OCI-LY3 (cell line): ENCODE measurements around the gene ANAPC4.

Source experiments
- H2AFZ ChIP-seq: fragments of 200-600, 300-600 bp; shearing (Covaris generic); 2 replicates; pipeline ENCODE4 v1.6.0; 2014; ENCODE audit warnings: antibody characterized with exemption, low read depth, low read length
- H3K27ac ChIP-seq: fragments of 200-600, 300-600 bp; sonication (generic); 2 replicates; pipeline ENCODE4 v1.5.1; 2014; ENCODE audit warnings: mild to moderate bottlenecking, low read length, moderate library complexity, mixed read lengths
- H3K27me3 ChIP-seq: fragments of 200-600, 300-600 bp; sonication (generic); 2 replicates; pipeline ENCODE4 v1.6.1; 2014; ENCODE audit warnings: low read depth, low read length, mixed read lengths
- H3K36me3 ChIP-seq: fragments of 200-600, 300-600 bp; sonication (generic); replicated peaks from 2 replicates; pipeline ENCODE3; 2014; ENCODE audit warnings: low read depth, low read length, mixed read lengths
- H3K4me1 ChIP-seq: fragments of 300-600, 200-600 bp; sonication (generic); 2 replicates; pipeline ENCODE4 v1.6.1; 2014; ENCODE audit warnings: low read length, mixed read lengths
- H3K4me2 ChIP-seq: fragments of 200-600, 300-600 bp; sonication (generic); 2 replicates; pipeline ENCODE4 v1.6.1; 2014; ENCODE audit warnings: low read length, mixed read lengths
- H3K4me3 ChIP-seq: fragments of 300-600, 200-600 bp; sonication (generic); 2 replicates; pipeline ENCODE4 v1.5.1; 2014; ENCODE audit warnings: antibody characterized with exemption, mild to moderate bottlenecking, low read length, moderate library complexity
- H3K79me2 ChIP-seq: fragments of 300-600, 200-600 bp; shearing (Covaris generic); 2 replicates; pipeline ENCODE4 v1.6.1; 2014; ENCODE audit warnings: mild to moderate bottlenecking, low read length, mixed read lengths
- H3K9ac ChIP-seq: fragments of 300-600, 200-600 bp; shearing (Covaris generic); 2 replicates; pipeline ENCODE4 v1.6.0; 2014; ENCODE audit warnings: mild to moderate bottlenecking, low read length, moderate library complexity
- H3K9me3 ChIP-seq: fragments of 200-600, 300-600 bp; shearing (Covaris generic); 2 replicates; pipeline ENCODE4 v1.6.1; 2014; ENCODE audit warnings: low read length, mixed read lengths; ENCODE audit not compliant: insufficient read depth
- H4K20me1 ChIP-seq: fragments of 200-600, 300-600 bp; sonication (generic); 2 replicates; pipeline ENCODE4 v1.6.1; 2016; ENCODE audit warnings: low read length, mixed read lengths; ENCODE audit not compliant: insufficient read depth
- EZH2phosphoT487 ChIP-seq: fragments of 200-600 bp; shearing (Covaris generic); IDR thresholded peaks from 2 replicates; pipeline ENCODE4 v1.6.1; 2018; ENCODE audit warnings: antibody characterized with exemption, mixed run types, low read depth
- TF ChIP-seq, protein P1 (sequence below): fragments of 200-600, 300-600 bp; sonication (generic); IDR thresholded peaks from 2 replicates; pipeline ENCODE4 v1.5.1; 2014; ENCODE audit warnings: antibody characterized with exemption, low read length, low read depth

The ANAPC4 gene

DNA sequence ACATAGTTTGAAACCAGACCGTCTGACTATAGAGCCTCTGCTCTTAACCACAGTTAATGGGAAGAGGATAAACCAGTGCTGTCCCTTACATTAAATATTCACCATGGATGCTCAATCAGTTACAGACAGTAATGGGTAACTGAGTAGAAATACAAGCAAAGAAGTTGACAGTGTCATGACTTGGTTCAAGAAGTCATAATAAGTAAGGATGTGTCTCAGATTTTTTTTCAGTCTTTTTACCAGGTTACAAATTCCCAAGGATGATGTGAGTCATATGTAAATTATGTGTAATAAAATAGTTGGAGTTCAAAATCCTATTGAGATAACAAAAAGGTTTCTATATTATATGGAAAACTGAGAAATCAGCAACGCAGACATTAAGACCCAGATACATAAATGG is 33.4 kb upstream of the ANAPC4 start:
- H3K27me3 ChIP-seq, result no peaks in the 10 kb centered on the region
- no peak overlapping the region for H3K4me3 ChIP-seq
- H3K79me2 ChIP-seq, result no peaks in the 10 kb centered on the region
- H3K27ac ChIP-seq, result no peak overlapping the region
- H3K36me3 ChIP-seq, result peaks cover 14% of the 10 kb centered on the region
- no peaks in the 10 kb centered on the region for H3K9me3 ChIP-seq
- H4K20me1 ChIP-seq, result 0 out of 2 replicates have a peak, but pooled peaks cover 6% of the 10 kb centered on the region
- H3K9ac ChIP-seq, result no peak overlapping the region
- H3K4me2 ChIP-seq, result no peak overlapping the region
- peaks cover 14% of the 10 kb centered on the region for H3K4me1 ChIP-seq
- no peak overlapping the region for H2AFZ ChIP-seq
- no peak for TF ChIP-seq EZH2phosphoT487
- TF ChIP-seq, protein P1, sequence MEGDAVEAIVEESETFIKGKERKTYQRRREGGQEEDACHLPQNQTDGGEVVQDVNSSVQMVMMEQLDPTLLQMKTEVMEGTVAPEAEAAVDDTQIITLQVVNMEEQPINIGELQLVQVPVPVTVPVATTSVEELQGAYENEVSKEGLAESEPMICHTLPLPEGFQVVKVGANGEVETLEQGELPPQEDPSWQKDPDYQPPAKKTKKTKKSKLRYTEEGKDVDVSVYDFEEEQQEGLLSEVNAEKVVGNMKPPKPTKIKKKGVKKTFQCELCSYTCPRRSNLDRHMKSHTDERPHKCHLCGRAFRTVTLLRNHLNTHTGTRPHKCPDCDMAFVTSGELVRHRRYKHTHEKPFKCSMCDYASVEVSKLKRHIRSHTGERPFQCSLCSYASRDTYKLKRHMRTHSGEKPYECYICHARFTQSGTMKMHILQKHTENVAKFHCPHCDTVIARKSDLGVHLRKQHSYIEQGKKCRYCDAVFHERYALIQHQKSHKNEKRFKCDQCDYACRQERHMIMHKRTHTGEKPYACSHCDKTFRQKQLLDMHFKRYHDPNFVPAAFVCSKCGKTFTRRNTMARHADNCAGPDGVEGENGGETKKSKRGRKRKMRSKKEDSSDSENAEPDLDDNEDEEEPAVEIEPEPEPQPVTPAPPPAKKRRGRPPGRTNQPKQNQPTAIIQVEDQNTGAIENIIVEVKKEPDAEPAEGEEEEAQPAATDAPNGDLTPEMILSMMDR, result no peak

DNA sequence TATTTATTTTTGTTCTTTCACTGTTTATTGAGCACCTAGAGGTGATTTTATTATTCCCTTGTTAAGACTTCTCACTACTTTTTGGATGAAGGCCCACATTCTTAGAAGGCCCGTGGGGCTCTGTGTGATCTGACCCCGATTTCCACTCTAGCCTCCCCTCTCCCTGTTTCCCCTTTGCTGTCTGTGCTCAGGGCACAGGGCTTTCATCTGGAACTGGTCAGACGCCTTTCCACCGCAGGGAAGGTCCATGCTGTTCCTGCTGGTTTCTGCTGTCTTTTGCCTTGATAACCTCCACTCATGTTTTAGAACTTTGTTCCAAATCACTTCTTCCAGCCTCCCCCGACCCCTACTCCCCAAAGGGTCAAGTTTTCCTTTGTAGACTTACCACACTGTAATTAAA is 31.3 kb upstream of the ANAPC4 start:
- no peak overlapping the region for H2AFZ ChIP-seq
- TF ChIP-seq, protein P1, result no peak
- no peak for TF ChIP-seq EZH2phosphoT487

DNA sequence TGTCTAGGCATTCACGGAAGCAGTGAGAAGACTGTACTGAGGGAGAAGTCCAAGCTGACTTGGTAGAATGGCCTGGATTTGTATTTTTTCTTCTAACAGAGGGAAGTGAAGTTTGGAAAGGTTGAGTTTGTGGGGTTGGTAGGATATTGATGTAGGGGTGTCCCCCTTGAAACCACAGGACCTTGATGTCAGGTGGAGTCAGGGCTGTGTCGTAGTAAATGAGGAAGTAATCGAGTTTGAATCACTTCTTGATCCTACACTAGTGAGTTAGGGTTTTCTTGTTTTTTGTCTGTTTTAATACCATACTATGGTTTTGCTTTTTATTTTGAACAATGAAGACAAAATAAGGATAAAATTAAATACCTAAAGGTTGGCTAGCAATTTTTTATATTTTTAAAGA is 30.1 kb upstream of the ANAPC4 start:
- Histone ChIP-seq H3K9me3 (no peaks in the 10 kb centered on the region), H3K4me1 (peaks cover 14% of the 10 kb centered on the region), H3K4me3 (peak overlapping the region; percentile 13; the same call in 1 of the 2 replicates), H3K27ac (no peak overlapping the region), H3K79me2 (no peaks in the 10 kb centered on the region), H2AFZ (no peak overlapping the region), H3K4me2 (peak overlapping the region; percentile 37), H3K27me3 (no peaks in the 10 kb centered on the region), H4K20me1 (0 out of 2 replicates have a peak, but pooled peaks cover 6% of the 10 kb centered on the region), H3K36me3 (peaks cover 21% of the 10 kb centered on the region), H3K9ac (no peak overlapping the region)
- TF ChIP-seq EZH2phosphoT487, result no peak
- TF ChIP-seq, protein P1, result no peak

More for the DNA sequence above, 31.3 kb upstream of the ANAPC4 start:
- Histone ChIP-seq H3K4me1 (peaks cover 14% of the 10 kb centered on the region), H3K27me3 (no peaks in the 10 kb centered on the region), H4K20me1 (0 out of 2 replicates have a peak, but pooled peaks cover 6% of the 10 kb centered on the region), H3K27ac (no peak overlapping the region), H3K79me2 (no peaks in the 10 kb centered on the region), H3K9me3 (no peaks in the 10 kb centered on the region), H3K4me2 (no peak overlapping the region), H3K36me3 (peaks cover 22% of the 10 kb centered on the region), H3K9ac (no peak overlapping the region), H3K4me3 (no peak overlapping the region)

DNA sequence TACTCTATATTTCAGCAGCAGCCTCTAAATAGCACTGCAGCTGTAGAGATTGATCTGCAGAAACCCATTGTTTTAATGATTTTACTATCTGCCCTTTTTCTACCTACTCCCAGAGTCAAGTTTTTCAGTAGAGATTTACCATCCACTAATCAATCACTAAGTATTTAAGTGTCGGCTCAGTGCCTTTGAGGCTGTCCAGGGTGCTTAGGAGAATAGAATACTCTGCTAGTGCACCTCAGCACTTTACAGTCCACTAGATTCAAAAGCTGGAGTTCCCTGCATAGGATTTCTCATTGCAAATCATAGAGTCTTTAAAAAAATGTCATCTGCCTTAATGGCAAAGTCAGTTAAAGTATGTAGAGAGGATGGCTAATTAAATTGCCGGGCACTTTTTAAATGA is 29.6 kb upstream of the ANAPC4 start:
- TF ChIP-seq EZH2phosphoT487, result no peak
- TF ChIP-seq, protein P1, result no peak
- H3K36me3 ChIP-seq, result peaks cover 23% of the 10 kb centered on the region
- no peaks in the 10 kb centered on the region for H3K9me3 ChIP-seq
- H2AFZ ChIP-seq, result no peak overlapping the region
- 0 out of 2 replicates have a peak, but pooled peaks cover 6% of the 10 kb centered on the region for H4K20me1 ChIP-seq
- no peak overlapping the region for H3K27ac ChIP-seq
- H3K4me1 ChIP-seq, result peaks cover 14% of the 10 kb centered on the region
- no peaks in the 10 kb centered on the region for H3K79me2 ChIP-seq
- H3K4me2 ChIP-seq, result peak overlapping the region; percentile 37
- no peak overlapping the region for H3K9ac ChIP-seq
- H3K4me3 ChIP-seq, result no peak overlapping the region
- H3K27me3 ChIP-seq, result no peaks in the 10 kb centered on the region
